Activated CD4-positive, alpha-beta T cell treated with anti-CD3 and anti-CD28 coated beads, Interleukin-2, amount 10 ng/mL, durations not matched to agents 24 days and 14 days (primary cell): ENCODE data around the gene ALOX5AP. TPM values are rescaled to one million over a fixed set of nuclear protein-coding genes. Genes with fewer than 3 reads are reported as not detected.

Source experiments
- DNase-seq: peaks from one replicate; pipeline ENCODE4 v3.0.0; 2022
- H3K27ac Mint-ChIP-seq: one replicate; pipeline ENCODE4 v1.8.0; 2022; ENCODE audit warnings: mild to moderate bottlenecking, mixed read lengths
- H3K27me3 Mint-ChIP-seq: one replicate; pipeline ENCODE4 v1.8.0; 2022; ENCODE audit warnings: mixed read lengths
- H3K36me3 Mint-ChIP-seq: one replicate; pipeline ENCODE4 v1.8.0; 2022; ENCODE audit warnings: low read depth, mild to moderate bottlenecking, mixed read lengths
- H3K4me1 Mint-ChIP-seq: one replicate; pipeline ENCODE4 v1.8.0; 2021; ENCODE audit warnings: mixed read lengths
- H3K4me3 Mint-ChIP-seq: one replicate; pipeline ENCODE4 v1.8.0; 2022; ENCODE audit warnings: mild to moderate bottlenecking, moderate library complexity, mixed read lengths
- H3K9me3 Mint-ChIP-seq: one replicate; pipeline ENCODE4 v1.8.0; 2021; ENCODE audit warnings: mixed read lengths
- intact Hi-C: fragments of 100-400 bp; cut with micrococcal nuclease; formaldehyde crosslinking; loops from one replicate; pipeline ENCODE4 v1.15.1; 2023
- total RNA-seq: library from RNA; stranded (reverse); gene quantifications from 2 replicates; pipeline ENCODE4 v1.2.3, GENCODE V29; 2022

ALOX5AP gene
- total RNA-seq, 1 donor from 2014 or later, result 33.4 TPM

GRCh38 chr13:30750036-30750435 is 14.7 kb downstream of the ALOX5AP start:
- no peak overlapping the region for H3K4me3 Mint-ChIP-seq
- no peak for DNase-seq
- H3K27ac Mint-ChIP-seq, result no peak overlapping the region
- H3K36me3 Mint-ChIP-seq, result peaks cover 70% of the 10 kb centered on the region
- H3K4me1 Mint-ChIP-seq, result peaks cover 43% of the 10 kb centered on the region
- H3K27me3 Mint-ChIP-seq, result no peaks in the 10 kb centered on the region
- peaks cover 6% of the 10 kb centered on the region for H3K9me3 Mint-ChIP-seq
- intact Hi-C loops, result no loop called here

GRCh38 chr13:30751183-30751933 is 16.0 kb downstream of the ALOX5AP start:
- Mint-ChIP-seq H3K4me1 (peaks cover 30% of the 10 kb centered on the region), H3K4me3 (no peak overlapping the region), H3K27me3 (no peaks in the 10 kb centered on the region), H3K36me3 (peaks cover 59% of the 10 kb centered on the region), H3K27ac (peak overlapping the region; percentile 69), H3K9me3 (peaks cover 6% of the 10 kb centered on the region)
- DNase-seq, result no peak
- intact Hi-C loops, result no loop called here

GRCh38 chr13:30752201-30752797 is 17.0 kb downstream of the ALOX5AP start:
- intact Hi-C loops, result no loop called here
- Mint-ChIP-seq H3K27ac (no peak overlapping the region), H3K9me3 (peaks cover 6% of the 10 kb centered on the region), H3K27me3 (no peaks in the 10 kb centered on the region), H3K36me3 (peaks cover 56% of the 10 kb centered on the region), H3K4me3 (no peak overlapping the region), H3K4me1 (peaks cover 25% of the 10 kb centered on the region)
- no peak for DNase-seq

- peaks cover 59% of the 10 kb centered on the region for H3K36me3 Mint-ChIP-seq
- H3K4me1 Mint-ChIP-seq, result peaks cover 23% of the 10 kb centered on the region
- peak overlapping the region; percentile 57 for H3K27ac Mint-ChIP-seq
- no peaks in the 10 kb centered on the region for H3K27me3 Mint-ChIP-seq
- no peak overlapping the region for H3K4me3 Mint-ChIP-seq
- peaks cover 6% of the 10 kb centered on the region for H3K9me3 Mint-ChIP-seq
- no peak for DNase-seq
- intact Hi-C loops, result no loop called here
These were observed 17.8 kb downstream of the ALOX5AP start for GRCh38 chr13:30753030-30753616.

GRCh38 chr13:30755678-30756077 is 20.3 kb downstream of the ALOX5AP start:
- no peak overlapping the region for H3K27ac Mint-ChIP-seq
- H3K4me3 Mint-ChIP-seq, result no peak overlapping the region
- H3K36me3 Mint-ChIP-seq, result peaks cover 48% of the 10 kb centered on the region
- H3K9me3 Mint-ChIP-seq, result peaks cover under 1% of the 10 kb centered on the region
- peaks cover 22% of the 10 kb centered on the region for H3K4me1 Mint-ChIP-seq
- no peak for DNase-seq
- H3K27me3 Mint-ChIP-seq, result no peaks in the 10 kb centered on the region
- intact Hi-C loops, result no loop called here

GRCh38 chr13:30757026-30757742 is 21.8 kb downstream of the ALOX5AP start:
- peaks cover 39% of the 10 kb centered on the region for H3K36me3 Mint-ChIP-seq
- intact Hi-C loops, result no loop called here
- H3K4me1 Mint-ChIP-seq, result peaks cover 13% of the 10 kb centered on the region
- no peaks in the 10 kb centered on the region for H3K9me3 Mint-ChIP-seq
- H3K4me3 Mint-ChIP-seq, result no peak overlapping the region
- H3K27me3 Mint-ChIP-seq, result no peaks in the 10 kb centered on the region
- DNase-seq, result no peak
- no peak overlapping the region for H3K27ac Mint-ChIP-seq

- Mint-ChIP-seq H3K27me3 (no peaks in the 10 kb centered on the region), H3K4me1 (peaks cover 4% of the 10 kb centered on the region), H3K4me3 (no peak overlapping the region), H3K36me3 (peaks cover 40% of the 10 kb centered on the region), H3K9me3 (no peaks in the 10 kb centered on the region), H3K27ac (no peak overlapping the region)
- no peak for DNase-seq
- intact Hi-C loops, result no loop called here
These were observed 24.4 kb downstream of the ALOX5AP start for GRCh38 chr13:30759748-30760147.

- no peaks in the 10 kb centered on the region for H3K9me3 Mint-ChIP-seq
- no peak overlapping the region for H3K27ac Mint-ChIP-seq
- intact Hi-C loops, result no loop called here
- H3K4me3 Mint-ChIP-seq, result no peak overlapping the region
- peaks cover 43% of the 10 kb centered on the region for H3K36me3 Mint-ChIP-seq
- H3K4me1 Mint-ChIP-seq, result peaks cover 19% of the 10 kb centered on the region
- no peaks in the 10 kb centered on the region for H3K27me3 Mint-ChIP-seq
- no peak for DNase-seq
These were observed 27.3 kb downstream of the ALOX5AP start for GRCh38 chr13:30762643-30763042.

- intact Hi-C loops, result no loop called here
These were observed 28.6 kb downstream of the ALOX5AP start for GRCh38 chr13:30763786-30764413.

GRCh38 chr13:30766231-30766630 is 30.9 kb downstream of the ALOX5AP start:
- Mint-ChIP-seq H3K27me3 (no peaks in the 10 kb centered on the region), H3K27ac (no peak overlapping the region), H3K4me1 (peaks cover 18% of the 10 kb centered on the region), H3K4me3 (no peak overlapping the region), H3K36me3 (peaks cover 43% of the 10 kb centered on the region), H3K9me3 (no peaks in the 10 kb centered on the region)
- DNase-seq, result no peak
- intact Hi-C loops, result loop anchor here (2.0 kb wide), 1 partner anchor 21 kb away; no protein-coding TSS in a partner anchor

More at GRCh38 chr13:30763786-30764413, 28.6 kb downstream of the ALOX5AP start:
- Mint-ChIP-seq H3K27ac (no peak overlapping the region), H3K4me3 (no peak overlapping the region), H3K9me3 (no peaks in the 10 kb centered on the region), H3K4me1 (peaks cover 22% of the 10 kb centered on the region), H3K27me3 (no peaks in the 10 kb centered on the region), H3K36me3 (peaks cover 38% of the 10 kb centered on the region)
- no peak for DNase-seq

- H3K27me3 Mint-ChIP-seq, result no peaks in the 10 kb centered on the region
- no peak overlapping the region for H3K4me3 Mint-ChIP-seq
- DNase-seq, result no peak
- peaks cover 40% of the 10 kb centered on the region for H3K4me1 Mint-ChIP-seq
- no peak overlapping the region for H3K27ac Mint-ChIP-seq
- H3K9me3 Mint-ChIP-seq, result peaks cover 7% of the 10 kb centered on the region
- intact Hi-C loops, result no loop called here
- peaks cover 20% of the 10 kb centered on the region for H3K36me3 Mint-ChIP-seq
These were observed 35.6 kb downstream of the ALOX5AP start for GRCh38 chr13:30770929-30771328.

- intact Hi-C loops, result no loop called here
- H3K27ac Mint-ChIP-seq, result peak overlapping the region; percentile 47
- DNase-seq, result no peak
- H3K9me3 Mint-ChIP-seq, result peaks cover 7% of the 10 kb centered on the region
- no peaks in the 10 kb centered on the region for H3K27me3 Mint-ChIP-seq
- peak overlapping the region; percentile 45 for H3K4me3 Mint-ChIP-seq
- H3K4me1 Mint-ChIP-seq, result peaks cover 23% of the 10 kb centered on the region
- H3K36me3 Mint-ChIP-seq, result peaks cover 18% of the 10 kb centered on the region
These were observed 38.2 kb downstream of the ALOX5AP start for GRCh38 chr13:30773561-30773960.

GRCh38 chr13:30774214-30774730 is 38.9 kb downstream of the ALOX5AP start:
- Mint-ChIP-seq H3K36me3 (peaks cover 16% of the 10 kb centered on the region), H3K4me3 (peak overlapping the region; percentile 45), H3K4me1 (peaks cover 23% of the 10 kb centered on the region), H3K27me3 (peaks cover 2% of the 10 kb centered on the region), H3K9me3 (peaks cover 7% of the 10 kb centered on the region), H3K27ac (peak overlapping the region; percentile 47)
- intact Hi-C loops, result loop anchor here (2.0 kb wide), 1 partner anchor 23 kb away; no protein-coding TSS in a partner anchor
- peak; percentile 70 for DNase-seq
